HL-60 (cell line): ENCODE measurements around the gene MARCHF4.

Experiments
- CTCF ChIP-seq: IDR thresholded peaks from one replicate; pipeline ENCODE4 v1.5.1; 2011; ENCODE audit warnings: low read length, control low read depth, inconsistent platforms; ENCODE audit not compliant: insufficient read depth
- POLR2AphosphoS5 ChIP-seq: IDR thresholded peaks from 2 replicates; pipeline ENCODE4 v1.6.1; 2012; ENCODE audit warnings: low read depth

GRCh38 chr2:216375286-216375685, 3.0 kb upstream of the MARCHF4 start:
- TF ChIP-seq POLR2AphosphoS5 (no peak), CTCF (no peak)
